HG03575 (cell line): ENCODE data around the gene CDKN1A.

ENCODE experiments used
- ATAC-seq: cut with Tn5 transposase; IDR thresholded peaks from one replicate; pipeline ENCODE4 v1.9.1; 2021; ENCODE audit not compliant: unreplicated experiment, insufficient number of reproducible peaks, low FRiP score; ENCODE audit errors: extremely low read depth

Gene CDKN1A

DNA sequence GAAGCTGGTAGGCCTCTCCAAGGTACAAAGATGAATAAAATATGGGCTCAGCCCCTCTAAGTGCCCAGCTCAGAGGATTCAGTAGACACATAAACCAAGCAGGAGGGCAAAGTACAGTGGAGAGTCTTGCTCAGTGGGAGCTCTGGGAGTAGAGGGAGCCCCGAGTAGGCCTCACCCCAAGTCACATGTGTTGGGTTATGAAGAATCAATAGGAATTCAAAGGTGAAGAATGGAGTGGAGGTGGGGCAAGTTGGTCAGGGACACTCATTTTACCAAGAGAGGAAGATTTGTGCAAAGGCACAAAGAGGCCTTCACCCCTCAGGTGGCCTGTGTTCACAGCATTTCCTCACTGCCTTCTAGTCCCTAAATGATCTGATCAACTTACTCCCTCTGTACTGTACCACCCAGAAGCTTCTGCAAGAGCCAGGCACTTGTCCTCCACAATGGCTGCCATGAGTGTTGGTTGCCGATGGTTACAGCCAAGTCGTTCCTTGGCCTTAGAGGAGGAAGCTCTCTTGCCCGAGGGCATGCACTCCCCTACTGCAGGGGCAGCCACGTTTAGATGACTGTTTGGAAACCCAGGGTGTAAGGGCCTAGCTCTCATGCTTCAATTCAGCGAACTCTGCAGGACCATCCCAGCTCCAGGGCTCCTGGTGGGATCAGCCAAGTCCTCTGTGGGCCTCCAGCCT lies 6.7 kb upstream of the CDKN1A start:
- no peak for ATAC-seq

DNA sequence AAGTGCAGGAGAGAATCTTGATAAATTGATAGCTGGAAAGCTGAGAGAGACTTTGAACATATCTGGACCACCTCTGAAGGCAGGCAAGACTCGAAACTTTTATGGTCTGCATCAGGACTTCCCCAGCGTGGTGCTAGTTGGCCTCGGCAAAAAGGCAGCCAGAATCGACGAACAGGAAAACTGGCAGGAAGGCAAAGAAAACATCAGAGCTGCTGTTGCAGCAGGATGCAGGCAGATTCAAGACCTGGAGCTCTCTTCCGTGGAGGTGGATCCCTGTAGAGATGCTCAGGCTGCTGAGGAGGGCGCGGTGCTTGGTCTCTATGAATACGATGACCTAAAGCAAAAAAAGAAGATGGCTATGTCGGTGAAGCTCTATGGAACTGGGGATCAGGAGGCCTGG lies 4.6 kb upstream of the CDKN1A start:
- no peak for ATAC-seq

- ATAC-seq: no peak
These were observed 3.6 kb upstream of the CDKN1A start for GRCh38 chr6:36674942-36675341.

DNA sequence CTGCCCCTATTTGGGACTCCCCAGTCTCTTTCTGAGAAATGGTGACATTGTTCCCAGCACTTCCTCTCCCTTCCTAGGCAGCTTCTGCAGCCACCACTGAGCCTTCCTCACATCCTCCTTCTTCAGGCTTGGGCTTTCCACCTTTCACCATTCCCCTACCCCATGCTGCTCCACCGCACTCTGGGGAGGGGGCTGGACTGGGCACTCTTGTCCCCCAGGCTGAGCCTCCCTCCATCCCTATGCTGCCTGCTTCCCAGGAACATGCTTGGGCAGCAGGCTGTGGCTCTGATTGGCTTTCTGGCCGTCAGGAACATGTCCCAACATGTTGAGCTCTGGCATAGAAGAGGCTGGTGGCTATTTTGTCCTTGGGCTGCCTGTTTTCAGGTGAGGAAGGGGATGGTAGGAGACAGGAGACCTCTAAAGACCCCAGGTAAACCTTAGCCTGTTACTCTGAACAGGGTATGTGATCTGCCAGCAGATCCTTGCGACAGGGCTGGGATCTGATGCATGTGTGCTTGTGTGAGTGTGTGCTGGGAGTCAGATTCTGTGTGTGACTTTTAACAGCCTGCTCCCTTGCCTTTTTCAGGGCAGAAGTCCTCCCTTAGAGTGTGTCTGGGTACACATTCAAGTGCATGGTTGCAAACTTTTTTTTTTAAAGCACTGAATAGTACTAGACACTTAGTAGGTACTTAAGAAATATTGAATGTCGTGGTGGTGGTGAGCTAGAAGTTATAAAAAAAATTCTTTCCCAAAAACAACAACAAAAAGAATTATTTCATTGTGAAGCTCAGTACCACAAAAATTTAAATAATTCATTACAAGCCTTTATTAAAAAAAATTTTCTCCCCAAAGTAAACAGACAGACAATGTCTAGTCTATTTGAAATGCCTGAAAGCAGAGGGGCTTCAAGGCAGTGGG lies 2.1 kb upstream of the CDKN1A start:
- no peak for ATAC-seq

GRCh38 chr6:36677059-36677749 lies 1.3 kb upstream of the CDKN1A start:
- no peak for ATAC-seq

- no peak for ATAC-seq
These were observed 594 bp upstream of the CDKN1A start for GRCh38 chr6:36677753-36678487.

- no peak for ATAC-seq
These were observed 724 bp downstream of the CDKN1A start for GRCh38 chr6:36679043-36679833.

DNA sequence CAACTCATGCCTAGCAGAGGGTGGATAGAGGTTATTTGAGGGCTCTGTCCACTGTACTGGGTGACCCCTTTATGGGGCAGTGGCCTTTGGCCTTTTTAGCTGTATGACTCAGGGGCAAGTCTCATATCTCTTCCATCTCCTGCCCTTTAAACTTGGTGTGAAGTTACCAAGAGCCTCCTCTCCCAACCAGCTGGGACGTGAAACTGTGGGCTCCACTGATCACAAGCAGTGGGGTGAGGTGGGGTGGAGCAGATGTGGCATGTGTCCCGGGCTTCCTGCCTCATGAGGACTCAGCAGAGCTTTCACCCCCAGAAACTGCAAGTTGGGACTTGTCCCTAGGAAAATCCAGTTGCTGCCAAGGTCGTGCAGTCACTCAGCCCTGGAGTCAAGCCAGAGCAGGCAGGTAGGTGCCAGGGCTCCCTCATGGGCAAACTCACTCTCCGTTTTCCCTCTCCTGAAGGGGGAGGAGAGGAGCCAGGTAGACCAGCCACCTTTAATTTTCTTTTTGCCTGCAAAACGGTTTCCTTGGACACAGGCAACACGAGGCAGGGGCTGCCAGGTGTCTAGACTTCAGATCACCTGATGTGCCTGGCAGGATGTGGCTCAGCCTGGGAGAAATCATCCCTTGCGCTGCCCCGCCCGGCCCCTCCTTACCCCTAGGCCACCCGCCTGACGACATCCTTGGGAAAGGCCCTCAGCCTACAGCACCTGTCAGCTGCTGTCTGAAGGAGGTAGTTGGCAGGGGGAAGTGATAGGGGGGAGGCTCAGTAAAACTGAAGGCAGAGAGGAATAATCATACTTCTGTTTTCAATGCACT lies 4.0 kb downstream of the CDKN1A start:
- no peak for ATAC-seq

DNA sequence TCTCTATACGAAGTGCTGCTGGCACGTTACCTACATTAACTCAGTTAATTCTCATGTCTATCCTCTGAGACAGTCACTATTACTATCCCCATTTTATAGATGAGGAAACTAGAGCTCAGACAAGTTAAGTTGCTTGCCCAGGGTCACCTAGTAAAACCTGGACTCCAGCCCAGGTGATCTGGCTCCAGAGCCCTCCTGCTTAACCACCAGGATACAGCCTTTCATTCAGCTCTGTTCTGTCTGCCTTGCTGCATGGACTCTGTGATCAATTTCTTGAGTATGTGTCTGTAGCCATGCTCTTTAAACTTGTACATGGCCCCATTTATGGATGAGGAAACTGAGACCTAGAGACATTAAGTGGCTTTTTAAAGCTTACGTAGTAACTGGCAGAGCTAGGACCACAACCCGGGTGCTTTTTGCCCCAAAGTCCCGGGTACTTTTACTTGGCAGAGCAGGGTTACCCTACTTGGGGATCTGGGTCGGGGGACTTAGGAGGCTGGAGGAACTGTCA lies 4.7 kb downstream of the CDKN1A start:
- no peak for ATAC-seq

GRCh38 chr6:36683656-36684446 lies 5.3 kb downstream of the CDKN1A start:
- ATAC-seq: no peak

DNA sequence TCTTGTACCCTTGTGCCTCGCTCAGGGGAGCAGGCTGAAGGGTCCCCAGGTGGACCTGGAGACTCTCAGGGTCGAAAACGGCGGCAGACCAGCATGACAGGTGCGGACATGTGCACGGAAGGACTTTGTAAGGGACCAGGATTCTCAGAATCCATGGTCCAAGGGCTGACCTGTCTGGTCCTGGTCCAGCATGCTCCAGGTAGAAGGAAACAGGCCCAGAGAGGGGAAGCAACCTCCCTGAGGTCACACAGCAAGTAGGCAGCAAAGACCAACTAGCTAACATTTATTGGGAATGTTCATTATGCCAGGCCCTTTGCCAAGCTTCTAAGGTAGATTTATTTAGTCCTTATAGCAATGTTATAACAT lies 5.9 kb downstream of the CDKN1A start:
- ATAC-seq: no peak

DNA sequence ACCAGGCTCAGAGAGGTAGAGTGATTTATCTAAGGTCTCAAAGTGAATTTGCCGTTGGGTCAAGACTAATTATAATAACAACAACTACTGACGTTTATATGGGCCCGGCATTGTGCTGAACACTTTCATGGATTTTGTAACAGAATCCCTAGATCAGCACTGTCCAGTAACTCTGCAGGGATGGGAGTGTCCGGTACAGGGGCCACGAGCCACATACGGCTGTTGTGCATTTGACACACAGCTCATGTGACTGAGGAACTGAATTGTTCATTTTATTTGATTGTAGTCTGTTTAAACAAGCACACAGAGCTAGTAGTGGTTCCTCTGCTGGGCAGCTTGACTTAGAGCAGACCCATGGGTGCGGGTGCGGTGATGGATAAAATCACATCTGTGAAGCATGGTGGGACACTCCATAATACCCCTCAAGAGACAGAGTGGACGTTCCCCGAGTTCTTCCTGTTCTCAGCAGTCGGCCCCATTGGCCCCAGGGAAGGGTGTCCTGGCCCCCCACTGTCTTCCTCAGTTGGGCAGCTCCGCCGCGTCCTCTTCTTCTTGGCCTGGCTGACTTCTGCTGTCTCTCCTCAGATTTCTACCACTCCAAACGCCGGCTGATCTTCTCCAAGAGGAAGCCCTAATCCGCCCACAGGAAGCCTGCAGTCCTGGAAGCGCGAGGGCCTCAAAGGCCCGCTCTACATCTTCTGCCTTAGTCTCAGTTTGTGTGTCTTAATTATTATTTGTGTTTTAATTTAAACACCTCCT lies 6.8 kb downstream of the CDKN1A start:
- no peak for ATAC-seq

DNA sequence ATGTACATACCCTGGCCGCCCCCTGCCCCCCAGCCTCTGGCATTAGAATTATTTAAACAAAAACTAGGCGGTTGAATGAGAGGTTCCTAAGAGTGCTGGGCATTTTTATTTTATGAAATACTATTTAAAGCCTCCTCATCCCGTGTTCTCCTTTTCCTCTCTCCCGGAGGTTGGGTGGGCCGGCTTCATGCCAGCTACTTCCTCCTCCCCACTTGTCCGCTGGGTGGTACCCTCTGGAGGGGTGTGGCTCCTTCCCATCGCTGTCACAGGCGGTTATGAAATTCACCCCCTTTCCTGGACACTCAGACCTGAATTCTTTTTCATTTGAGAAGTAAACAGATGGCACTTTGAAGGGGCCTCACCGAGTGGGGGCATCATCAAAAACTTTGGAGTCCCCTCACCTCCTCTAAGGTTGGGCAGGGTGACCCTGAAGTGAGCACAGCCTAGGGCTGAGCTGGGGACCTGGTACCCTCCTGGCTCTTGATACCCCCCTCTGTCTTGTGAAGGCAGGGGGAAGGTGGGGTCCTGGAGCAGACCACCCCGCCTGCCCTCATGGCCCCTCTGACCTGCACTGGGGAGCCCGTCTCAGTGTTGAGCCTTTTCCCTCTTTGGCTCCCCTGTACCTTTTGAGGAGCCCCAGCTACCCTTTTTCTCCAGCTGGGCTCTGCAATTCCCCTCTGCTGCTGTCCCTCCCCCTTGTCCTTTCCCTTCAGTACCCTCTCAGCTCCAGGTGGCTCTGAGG lies 7.6 kb downstream of the CDKN1A start:
- no peak for ATAC-seq

GRCh38 chr6:36686668-36687513 lies 8.4 kb downstream of the CDKN1A start:
- no peak for ATAC-seq
